ENCODE measurements around the gene GXYLT2.

GXYLT2 gene

DNA sequence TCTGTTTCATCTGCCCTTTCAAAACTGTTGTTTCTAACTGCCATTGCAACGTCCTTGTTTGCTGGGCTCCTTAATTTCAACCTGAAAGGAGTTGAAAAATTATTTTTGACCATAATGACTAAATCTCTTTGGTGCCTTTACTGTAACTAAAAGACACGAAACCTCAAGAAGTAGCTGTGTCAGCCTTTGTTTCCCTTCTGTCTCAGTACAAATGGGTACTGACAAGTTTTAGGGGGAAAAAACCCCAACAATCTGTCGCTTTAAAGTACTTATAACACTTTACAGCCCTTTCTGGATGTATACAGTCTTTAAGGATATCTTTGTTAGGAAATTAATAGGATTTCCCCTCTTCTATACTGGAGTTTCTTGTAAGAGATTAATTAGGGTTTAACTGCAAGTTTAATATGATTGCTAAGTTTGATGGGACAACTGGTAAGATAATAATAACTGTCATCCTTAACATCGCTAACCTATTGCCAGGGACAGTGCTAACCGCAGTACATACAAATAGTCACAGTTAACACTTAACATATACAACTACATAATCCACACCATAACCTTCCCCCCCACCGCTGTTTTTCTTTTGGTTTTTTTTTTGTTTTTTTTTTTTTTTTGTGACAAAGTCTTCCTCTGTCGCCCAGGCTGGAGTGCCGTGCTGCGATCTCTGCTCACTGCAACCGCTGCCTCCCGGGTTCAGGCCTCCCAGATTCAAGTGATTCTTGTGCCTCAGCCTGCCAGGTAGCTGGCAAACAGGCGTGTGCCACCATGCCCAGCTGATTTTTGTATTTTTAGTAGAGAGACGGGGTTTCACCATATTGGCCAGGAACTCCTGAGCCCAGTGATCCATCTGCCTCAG, 1.7 kb downstream of the GXYLT2 start:
- peak overlapping the region; percentile 30 for H3K4me3 Mint-ChIP-seq
- H3K9me3 Mint-ChIP-seq: no peaks in the 10 kb centered on the region
- peaks cover 15% of the 10 kb centered on the region for H3K4me1 Mint-ChIP-seq
- no peaks in the 10 kb centered on the region for H3K36me3 Mint-ChIP-seq
- H3K27me3 Mint-ChIP-seq: peaks cover 66% of the 10 kb centered on the region
- no peak overlapping the region for H3K27ac Mint-ChIP-seq

DNA sequence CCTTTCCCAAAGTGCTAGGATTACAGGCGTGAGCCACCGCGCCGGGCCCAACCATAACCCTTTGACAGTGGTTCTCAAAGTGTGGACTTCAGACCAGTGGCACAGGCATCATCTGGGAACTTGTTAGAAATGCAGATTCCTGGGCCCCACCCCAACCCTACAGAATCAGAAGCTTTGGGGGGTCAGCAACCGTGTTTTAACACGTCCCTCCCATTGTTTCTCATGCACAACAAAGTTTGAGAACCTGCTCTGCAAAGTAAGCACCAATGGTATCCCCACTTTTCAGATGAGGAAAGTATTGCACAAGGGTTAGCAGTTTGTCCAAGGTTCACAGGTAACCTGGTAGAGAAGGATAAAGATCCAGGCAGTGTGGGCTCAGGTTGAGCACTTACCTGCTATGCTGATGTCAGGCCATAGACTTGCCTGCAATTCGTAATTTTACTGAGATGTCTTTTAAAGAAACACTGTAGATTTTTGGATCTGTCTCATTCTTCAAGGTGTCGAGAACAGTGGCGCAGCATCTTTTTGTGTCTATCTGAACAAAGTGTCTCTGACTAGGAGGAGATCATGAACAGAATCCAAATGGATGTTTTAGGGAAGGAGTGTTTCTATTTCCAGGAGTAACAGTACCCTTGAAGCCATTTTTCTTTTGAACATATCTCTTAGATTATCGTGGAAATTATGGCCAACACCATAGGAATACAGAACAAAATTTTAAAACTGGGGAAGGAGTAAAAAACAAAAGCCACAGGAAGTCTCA, 2.5 kb downstream of the GXYLT2 start:
- Mint-ChIP-seq H3K27me3 (peaks cover 59% of the 10 kb centered on the region), H3K9me3 (no peaks in the 10 kb centered on the region), H3K4me3 (no peak overlapping the region), H3K36me3 (no peaks in the 10 kb centered on the region), H3K4me1 (peaks cover 15% of the 10 kb centered on the region), H3K27ac (no peak overlapping the region)

DNA sequence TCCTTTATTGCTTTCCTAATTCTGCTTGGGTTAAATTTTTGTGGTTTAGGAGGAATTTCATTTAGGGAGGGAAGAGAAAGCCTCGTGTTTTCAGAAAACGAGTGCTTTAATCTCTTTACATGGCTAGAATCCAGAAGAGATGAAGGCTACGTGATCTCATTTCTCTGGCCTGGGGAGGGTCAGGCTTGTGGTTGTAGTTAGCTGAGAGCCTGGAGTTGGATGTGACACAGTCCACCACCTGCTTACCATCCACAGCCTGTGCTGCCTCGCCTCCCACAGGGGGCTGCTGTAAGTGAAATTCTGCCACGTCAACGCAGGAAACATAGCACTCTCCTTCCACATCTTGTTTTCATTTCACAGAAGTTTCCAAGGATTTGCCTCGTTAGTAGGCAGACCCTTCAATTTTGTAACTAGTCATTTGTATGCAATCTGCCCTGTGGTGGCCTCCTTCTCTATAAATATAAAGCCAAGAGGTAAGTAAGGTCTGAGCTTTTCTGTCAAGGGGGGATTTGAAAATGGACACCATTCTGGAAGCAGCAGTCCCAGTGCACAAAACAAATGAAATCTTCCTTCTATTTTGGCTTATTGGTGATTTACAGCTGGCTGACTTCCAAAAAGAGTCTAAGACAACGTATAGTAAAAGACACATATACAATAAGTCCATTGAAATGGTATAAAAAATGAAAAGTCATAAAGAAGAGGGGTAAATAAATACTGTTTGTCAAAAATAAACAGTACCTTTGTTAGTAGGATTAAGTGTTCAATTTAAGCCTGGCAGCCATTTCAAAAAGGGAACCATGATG, 3.4 kb downstream of the GXYLT2 start:
- peaks cover 54% of the 10 kb centered on the region for H3K27me3 Mint-ChIP-seq
- no peaks in the 10 kb centered on the region for H3K36me3 Mint-ChIP-seq
- peaks cover 15% of the 10 kb centered on the region for H3K4me1 Mint-ChIP-seq
- no peak overlapping the region for H3K27ac Mint-ChIP-seq
- H3K9me3 Mint-ChIP-seq: no peaks in the 10 kb centered on the region
- no peak overlapping the region for H3K4me3 Mint-ChIP-seq

DNA sequence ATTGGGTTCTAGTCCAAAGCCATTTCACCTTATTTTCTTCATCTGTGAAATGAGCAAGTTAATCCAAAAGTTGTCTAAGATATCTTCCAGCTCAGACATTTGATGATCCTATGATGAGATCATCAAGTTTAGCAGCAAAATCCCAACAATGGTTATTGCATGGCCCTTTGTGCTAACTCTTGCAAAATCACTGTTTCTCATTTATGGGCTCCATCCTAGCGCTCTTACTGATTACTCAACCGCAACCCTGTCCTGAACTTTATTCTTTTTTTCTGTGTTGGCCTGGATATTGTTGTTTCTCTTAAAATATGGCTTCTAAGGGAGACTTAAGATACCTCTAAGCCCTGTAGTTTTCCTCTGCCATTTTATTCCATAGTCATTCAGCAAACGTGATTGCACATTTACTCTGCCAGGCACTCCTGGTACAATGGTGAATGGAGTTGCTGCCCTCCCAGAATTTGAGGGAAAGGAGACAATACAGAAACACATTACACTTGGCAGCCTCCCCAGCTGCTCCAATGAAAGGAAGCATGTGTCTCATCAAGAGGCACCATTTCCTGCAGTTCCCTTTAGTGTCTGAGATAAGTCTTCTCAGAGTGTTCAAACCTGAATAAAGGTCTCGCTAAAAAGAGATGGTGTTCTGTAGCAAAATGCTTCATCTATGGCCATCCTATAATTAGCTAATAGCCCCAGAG, 4.4 kb downstream of the GXYLT2 start:
- peaks cover 48% of the 10 kb centered on the region for H3K27me3 Mint-ChIP-seq
- H3K36me3 Mint-ChIP-seq: no peaks in the 10 kb centered on the region
- H3K4me3 Mint-ChIP-seq: no peak overlapping the region
- H3K9me3 Mint-ChIP-seq: no peaks in the 10 kb centered on the region
- H3K27ac Mint-ChIP-seq: no peak overlapping the region
- peaks cover 10% of the 10 kb centered on the region for H3K4me1 Mint-ChIP-seq

DNA sequence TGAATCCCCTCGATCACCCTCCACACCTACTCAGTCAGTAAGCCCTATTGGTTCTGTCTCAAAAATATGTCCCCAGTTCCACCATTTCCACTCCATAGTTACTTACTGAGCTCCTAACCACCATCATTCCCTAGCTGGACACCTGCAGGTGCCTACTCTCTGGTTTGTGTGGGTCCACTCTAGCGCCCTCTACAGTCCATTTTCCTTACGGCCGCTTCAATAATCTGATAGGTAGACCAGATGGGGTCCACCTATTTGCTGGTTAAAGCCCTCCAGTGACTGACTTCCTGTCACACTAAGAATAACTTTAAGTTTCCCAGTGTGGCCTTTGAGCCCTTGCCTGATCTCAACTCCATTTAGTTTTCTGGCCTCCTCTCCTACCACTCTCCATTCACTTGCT, 5.0 kb downstream of the GXYLT2 start:
- peaks cover 43% of the 10 kb centered on the region for H3K27me3 Mint-ChIP-seq
- peaks cover 4% of the 10 kb centered on the region for H3K4me1 Mint-ChIP-seq
- no peak overlapping the region for H3K27ac Mint-ChIP-seq
- H3K9me3 Mint-ChIP-seq: no peaks in the 10 kb centered on the region
- H3K4me3 Mint-ChIP-seq: no peak overlapping the region
- no peaks in the 10 kb centered on the region for H3K36me3 Mint-ChIP-seq

DNA sequence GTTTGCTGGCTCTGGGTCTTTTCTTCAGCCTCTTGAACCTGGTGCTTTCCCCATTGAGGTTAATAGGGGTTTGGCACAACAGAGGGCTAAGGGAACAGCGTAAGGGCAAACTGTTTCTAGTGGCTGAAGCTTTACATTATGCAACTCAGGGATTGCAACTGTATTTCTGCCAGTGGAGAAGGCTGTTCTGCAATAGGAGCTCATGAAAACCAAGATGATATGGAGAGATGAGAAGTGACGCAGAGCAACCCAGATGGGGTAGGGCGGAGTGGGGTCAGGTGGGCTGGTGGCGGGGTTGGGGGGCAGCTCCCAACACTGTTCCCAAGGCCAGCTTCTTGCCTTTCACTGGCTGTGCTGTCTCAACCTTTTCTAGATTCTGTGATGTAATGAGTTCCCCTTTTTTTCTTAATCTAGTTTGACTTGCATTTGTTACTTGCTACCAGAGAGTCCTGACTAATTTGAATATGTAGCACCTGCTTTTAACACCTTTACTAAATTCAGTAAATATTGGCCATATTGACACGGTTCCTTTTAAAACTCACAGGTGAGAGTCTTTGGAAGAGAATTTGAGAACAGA, 7.2 kb downstream of the GXYLT2 start:
- no peaks in the 10 kb centered on the region for H3K4me1 Mint-ChIP-seq
- H3K27me3 Mint-ChIP-seq: peaks cover 27% of the 10 kb centered on the region
- H3K9me3 Mint-ChIP-seq: no peaks in the 10 kb centered on the region
- H3K27ac Mint-ChIP-seq: no peak overlapping the region
- H3K4me3 Mint-ChIP-seq: no peak overlapping the region
- H3K36me3 Mint-ChIP-seq: no peaks in the 10 kb centered on the region

DNA sequence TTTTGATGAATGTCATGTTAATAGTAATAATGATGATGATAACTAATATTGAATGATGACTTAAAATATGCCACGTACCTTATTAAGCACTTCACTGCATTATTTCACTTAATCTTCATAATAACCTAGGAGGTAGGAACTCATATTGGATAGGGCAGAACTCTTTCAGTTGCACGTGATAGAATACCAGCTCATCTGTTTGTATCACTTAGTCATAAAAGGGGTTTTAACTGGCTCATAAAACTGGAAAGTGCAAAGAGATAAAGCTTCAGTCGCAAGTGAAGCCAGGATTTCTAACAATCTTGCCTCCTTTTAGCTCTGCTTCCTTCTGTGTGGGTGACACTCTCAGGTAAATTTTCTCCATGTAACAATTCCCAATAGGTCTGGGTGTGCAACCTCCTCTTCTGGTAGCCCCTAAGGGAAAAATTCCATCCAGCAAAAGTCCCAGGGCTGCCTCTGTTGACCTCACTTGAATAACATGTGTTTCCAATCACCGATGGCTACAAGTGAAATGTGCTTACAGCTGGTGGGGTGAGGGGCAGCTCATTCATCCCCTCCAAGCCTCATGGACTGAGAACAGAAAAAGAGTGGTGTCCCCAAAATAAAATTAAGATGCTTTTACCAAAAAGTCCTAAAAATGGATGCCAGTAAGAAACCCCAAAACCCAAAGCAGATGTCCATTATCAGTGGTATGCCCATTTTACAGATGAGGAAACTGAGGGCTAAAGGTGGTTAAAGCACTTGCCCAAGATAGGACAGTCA, 9.3 kb downstream of the GXYLT2 start:
- H3K4me1 Mint-ChIP-seq: no peaks in the 10 kb centered on the region
- H3K27ac Mint-ChIP-seq: no peak overlapping the region
- H3K4me3 Mint-ChIP-seq: no peak overlapping the region
- no peaks in the 10 kb centered on the region for H3K9me3 Mint-ChIP-seq
- no peaks in the 10 kb centered on the region for H3K36me3 Mint-ChIP-seq
- H3K27me3 Mint-ChIP-seq: peaks cover 16% of the 10 kb centered on the region

DNA sequence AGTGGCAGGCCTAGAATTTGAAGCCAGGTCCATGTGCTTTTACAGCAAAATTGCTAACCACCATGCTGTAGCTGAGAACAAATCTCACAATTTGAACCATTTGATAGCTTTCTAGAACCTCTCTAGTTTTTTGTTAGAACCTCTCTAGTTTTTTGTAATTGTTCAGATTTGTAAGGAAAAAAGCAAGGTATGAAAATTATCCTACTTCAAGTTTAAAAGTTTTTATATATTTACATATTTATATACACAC, 9.8 kb downstream of the GXYLT2 start:
- Mint-ChIP-seq H3K4me1 (no peaks in the 10 kb centered on the region), H3K27me3 (peaks cover 12% of the 10 kb centered on the region), H3K9me3 (no peaks in the 10 kb centered on the region), H3K27ac (no peak overlapping the region), H3K4me3 (no peak overlapping the region), H3K36me3 (no peaks in the 10 kb centered on the region)

DNA sequence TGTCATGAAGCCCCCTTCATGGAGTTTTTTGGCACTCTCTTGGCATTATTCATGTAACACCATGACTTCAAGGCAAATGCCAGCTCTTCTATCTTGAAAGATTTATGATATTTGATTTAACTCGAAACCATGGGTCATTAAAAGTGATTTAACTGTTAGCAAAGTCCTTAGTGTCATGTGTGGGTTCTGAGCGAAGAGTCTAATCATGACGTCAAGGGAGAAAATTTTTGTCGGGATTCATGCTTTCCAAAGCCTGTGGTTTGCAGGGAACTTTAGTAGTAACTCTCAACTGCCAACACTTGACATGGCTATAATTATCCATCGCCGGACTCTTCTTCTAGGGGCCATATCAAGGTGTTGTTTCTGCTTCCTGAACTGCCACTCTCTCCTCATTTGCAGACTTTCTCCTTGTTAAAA, 11.5 kb downstream of the GXYLT2 start:
- Mint-ChIP-seq H3K27me3 (peaks cover 5% of the 10 kb centered on the region), H3K9me3 (no peaks in the 10 kb centered on the region), H3K4me3 (no peak overlapping the region), H3K36me3 (no peaks in the 10 kb centered on the region), H3K27ac (no peak overlapping the region), H3K4me1 (no peaks in the 10 kb centered on the region)

DNA sequence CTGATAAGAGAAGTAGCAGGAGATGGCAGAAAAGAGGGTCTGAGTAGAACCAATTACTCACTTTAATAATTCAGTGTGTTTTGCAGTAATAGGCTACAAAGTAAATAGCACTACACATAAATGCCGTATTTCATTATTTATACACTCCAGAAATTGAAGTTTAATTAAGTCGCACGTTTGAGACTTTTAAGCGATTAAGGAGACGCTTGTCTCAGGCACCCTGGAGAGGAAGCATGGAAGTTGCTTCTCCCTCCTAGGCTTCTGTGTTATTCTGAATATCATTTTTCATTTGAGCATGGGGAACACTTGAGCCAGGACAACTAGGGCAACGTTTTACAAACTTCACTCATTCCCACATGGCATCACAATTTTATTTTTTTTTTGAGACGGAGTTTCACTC, 12.2 kb downstream of the GXYLT2 start:
- Mint-ChIP-seq H3K4me3 (no peak overlapping the region), H3K4me1 (no peaks in the 10 kb centered on the region), H3K36me3 (no peaks in the 10 kb centered on the region), H3K27ac (no peak overlapping the region), H3K9me3 (no peaks in the 10 kb centered on the region), H3K27me3 (peaks cover 4% of the 10 kb centered on the region)

DNA sequence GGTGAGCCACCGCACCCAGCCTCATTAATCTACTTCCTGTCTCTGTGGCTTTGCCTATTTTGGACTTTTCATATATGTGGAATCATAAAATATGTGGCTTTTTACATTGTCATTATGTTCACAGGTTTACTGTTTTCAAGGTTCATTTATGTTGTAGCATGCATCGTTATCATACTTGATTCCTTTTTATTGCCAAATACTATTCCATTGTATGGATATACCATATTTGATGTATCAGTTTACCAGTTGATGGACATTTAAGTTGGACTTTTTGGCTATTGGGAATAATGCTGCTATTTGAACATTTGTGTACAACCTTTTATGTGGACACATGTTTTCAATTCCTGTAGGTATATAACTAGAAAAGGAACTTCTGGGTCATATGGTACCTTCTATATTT, 14.0 kb downstream of the GXYLT2 start:
- H3K9me3 Mint-ChIP-seq: no peaks in the 10 kb centered on the region
- no peak overlapping the region for H3K27ac Mint-ChIP-seq
- peaks cover 1% of the 10 kb centered on the region for H3K27me3 Mint-ChIP-seq
- H3K4me3 Mint-ChIP-seq: no peak overlapping the region
- H3K36me3 Mint-ChIP-seq: no peaks in the 10 kb centered on the region
- no peaks in the 10 kb centered on the region for H3K4me1 Mint-ChIP-seq

DNA sequence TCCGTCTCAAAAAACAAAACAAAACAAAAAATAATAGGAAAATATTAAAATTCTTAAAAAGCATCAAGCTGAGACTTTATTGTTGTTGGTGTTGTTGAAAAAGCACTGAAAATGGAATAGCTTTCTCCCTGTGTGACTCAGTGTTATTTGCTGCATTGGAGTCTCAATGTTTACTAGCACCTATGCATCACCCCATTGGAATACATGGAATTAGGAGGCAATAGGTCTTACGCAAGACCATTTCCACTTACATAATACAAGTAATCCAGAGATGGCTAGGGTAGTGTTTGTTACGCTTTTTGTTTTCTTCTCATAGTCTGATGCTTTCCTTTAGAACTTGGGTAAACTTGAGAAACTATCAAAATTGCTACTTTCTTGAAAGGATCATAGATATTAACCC, 15.2 kb downstream of the GXYLT2 start:
- no peaks in the 10 kb centered on the region for H3K4me1 Mint-ChIP-seq
- H3K9me3 Mint-ChIP-seq: no peaks in the 10 kb centered on the region
- H3K27me3 Mint-ChIP-seq: peaks cover 1% of the 10 kb centered on the region
- H3K36me3 Mint-ChIP-seq: no peaks in the 10 kb centered on the region
- H3K4me3 Mint-ChIP-seq: no peak overlapping the region
- no peak overlapping the region for H3K27ac Mint-ChIP-seq

DNA sequence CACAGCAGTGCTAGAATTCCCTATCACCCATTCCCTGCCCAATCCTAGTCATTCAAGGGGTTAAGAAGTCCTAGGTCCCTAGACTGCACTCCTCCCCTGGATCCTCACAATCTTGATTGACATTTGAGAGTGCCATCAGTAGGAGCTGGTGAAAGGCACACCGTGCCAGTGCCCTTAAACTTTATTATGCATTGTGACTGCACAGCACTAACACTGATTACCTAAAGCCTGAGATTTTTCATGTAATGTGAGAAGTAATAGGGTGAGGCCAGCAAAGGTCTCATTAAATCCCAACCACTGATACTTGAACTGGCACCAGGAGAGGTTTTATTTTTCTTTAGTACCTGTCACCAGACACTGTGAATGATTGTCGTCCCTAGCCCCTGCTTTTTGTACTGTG, 16.3 kb downstream of the GXYLT2 start:
- Mint-ChIP-seq H3K4me1 (no peaks in the 10 kb centered on the region), H3K4me3 (no peak overlapping the region), H3K27ac (no peak overlapping the region), H3K36me3 (no peaks in the 10 kb centered on the region), H3K9me3 (no peaks in the 10 kb centered on the region), H3K27me3 (peaks cover 1% of the 10 kb centered on the region)

DNA sequence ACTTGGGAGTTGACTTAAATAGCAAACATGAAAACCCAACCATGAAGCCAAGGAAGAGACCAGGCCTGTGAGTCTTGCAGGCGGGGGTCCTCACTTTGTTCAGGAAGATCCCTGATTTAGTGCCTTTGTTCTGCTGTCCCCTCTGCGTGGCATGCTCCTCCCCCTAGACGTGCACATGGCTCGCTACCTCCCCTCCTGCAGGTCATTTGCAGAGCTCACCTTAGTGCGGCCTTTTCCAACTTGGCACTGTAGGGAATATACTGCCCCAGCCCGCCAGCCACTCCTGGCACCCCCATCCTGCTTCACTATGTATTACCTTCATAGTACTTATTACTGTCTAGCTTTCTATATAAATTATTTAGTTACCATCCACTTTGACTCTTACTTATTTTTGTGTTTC, 18.3 kb downstream of the GXYLT2 start:
- H3K27ac Mint-ChIP-seq: no peak overlapping the region
- H3K4me1 Mint-ChIP-seq: no peaks in the 10 kb centered on the region
- no peak overlapping the region for H3K4me3 Mint-ChIP-seq
- peaks cover 1% of the 10 kb centered on the region for H3K27me3 Mint-ChIP-seq
- H3K36me3 Mint-ChIP-seq: no peaks in the 10 kb centered on the region
- H3K9me3 Mint-ChIP-seq: no peaks in the 10 kb centered on the region
